Myocyte (in vitro differentiated cells): ENCODE measurements around the gene MRPL20. TPM values are rescaled to one million over a fixed set of nuclear protein-coding genes. Genes with fewer than 3 reads are reported as not detected.
A peak's percentile ranks its signal among the peaks of the same experiment; 100 is the strongest.
"Not testable (repeated sequence)": the region's sequence is repeated elsewhere in the genome, so short reads cannot be mapped to it uniquely, and the experiment has no call there.

Experiments used
- DNase-seq: peaks from one replicate; pipeline ENCODE4 v3.0.0-alpha.2; 2012; ENCODE audit warnings: low read depth
- total RNA-seq: library from RNA; depleted of rRNA; stranded (reverse); fragments of >200 nt; gene quantifications from 2 replicates; pipeline ENCODE4 v1.2.3, GENCODE V29; 2014

The MRPL20 gene
- total RNA-seq, 1 donor from 2014 or later: 113 TPM

DNA sequence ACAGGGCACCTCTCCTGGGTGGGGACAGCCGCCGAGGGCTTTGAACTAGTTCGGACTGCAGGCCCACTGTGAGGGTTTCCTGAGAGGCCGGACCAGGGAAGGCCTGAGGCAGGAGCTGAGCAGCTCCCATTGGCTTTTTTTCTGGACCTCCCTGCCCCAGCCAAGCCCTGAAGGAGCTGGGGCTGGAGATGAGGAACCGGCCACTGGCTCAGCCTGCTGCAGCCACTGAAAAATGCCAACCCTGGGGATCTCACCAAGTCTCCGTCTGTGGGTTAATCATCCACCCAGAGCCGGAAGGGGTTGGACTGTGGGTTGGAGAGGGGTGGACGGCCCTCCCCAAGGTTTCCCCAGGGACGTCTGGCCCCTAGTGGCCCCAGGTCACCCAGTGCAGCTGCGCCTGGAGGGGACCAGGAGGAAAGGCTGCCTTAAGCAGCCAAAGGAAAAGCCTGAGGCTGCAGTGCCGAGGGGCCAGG, 30.8 kb upstream of the MRPL20 start:
- no peak for DNase-seq

DNA sequence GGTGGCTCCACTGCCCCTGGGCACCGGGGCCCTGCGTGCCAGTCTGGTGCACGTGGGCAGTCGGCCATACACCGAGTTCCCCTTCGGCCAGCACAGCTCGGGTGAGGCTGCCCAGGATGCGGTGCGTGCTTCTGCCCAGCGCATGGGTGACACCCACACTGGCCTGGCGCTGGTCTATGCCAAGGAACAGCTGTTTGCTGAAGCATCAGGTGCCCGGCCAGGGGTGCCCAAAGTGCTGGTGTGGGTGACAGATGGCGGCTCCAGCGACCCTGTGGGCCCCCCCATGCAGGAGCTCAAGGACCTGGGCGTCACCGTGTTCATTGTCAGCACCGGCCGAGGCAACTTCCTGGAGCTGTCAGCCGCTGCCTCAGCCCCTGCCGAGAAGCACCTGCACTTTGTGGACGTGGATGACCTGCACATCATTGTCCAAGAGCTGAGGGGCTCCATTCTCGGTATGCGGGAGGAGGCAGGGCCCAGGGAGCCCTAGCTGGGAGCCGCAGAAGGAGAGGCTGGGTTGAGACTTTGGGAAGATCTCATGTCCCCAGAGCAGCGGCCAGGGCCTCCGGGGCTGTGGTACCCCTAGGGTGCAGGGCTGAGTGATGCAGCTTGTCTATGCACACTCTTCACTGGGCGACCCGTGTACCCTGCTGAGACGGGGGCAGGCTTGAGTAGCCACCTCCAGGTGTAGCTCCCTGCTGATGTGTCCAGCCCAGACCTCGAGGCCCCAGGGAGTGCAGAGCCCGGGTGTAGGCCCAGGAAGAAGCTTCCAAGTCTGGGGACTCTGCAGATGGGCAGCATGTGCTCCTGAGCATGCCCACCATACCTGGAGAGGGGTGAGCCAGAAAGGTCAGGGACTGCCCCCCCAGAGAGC, 30.2 kb upstream of the MRPL20 start:
- DNase-seq: no peak

DNA sequence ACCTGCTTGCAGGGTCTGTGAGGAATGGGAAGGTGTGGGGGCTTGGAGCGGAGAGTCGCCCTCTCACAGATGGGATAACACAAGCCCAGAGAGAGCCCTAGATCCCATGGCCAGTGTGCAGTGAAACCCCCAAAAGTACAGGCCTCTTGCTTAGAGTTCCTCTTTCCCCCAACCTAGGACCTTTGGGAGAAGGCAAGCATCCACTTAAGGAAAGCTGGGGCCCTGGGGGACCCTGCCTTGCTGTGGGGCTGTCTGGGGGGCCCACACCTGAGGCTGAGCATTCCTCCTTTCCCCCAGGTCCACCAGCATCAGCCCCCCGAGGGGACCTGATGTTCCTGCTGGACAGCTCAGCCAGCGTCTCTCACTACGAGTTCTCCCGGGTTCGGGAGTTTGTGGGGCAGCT, 29.5 kb upstream of the MRPL20 start:
- no peak for DNase-seq

DNA sequence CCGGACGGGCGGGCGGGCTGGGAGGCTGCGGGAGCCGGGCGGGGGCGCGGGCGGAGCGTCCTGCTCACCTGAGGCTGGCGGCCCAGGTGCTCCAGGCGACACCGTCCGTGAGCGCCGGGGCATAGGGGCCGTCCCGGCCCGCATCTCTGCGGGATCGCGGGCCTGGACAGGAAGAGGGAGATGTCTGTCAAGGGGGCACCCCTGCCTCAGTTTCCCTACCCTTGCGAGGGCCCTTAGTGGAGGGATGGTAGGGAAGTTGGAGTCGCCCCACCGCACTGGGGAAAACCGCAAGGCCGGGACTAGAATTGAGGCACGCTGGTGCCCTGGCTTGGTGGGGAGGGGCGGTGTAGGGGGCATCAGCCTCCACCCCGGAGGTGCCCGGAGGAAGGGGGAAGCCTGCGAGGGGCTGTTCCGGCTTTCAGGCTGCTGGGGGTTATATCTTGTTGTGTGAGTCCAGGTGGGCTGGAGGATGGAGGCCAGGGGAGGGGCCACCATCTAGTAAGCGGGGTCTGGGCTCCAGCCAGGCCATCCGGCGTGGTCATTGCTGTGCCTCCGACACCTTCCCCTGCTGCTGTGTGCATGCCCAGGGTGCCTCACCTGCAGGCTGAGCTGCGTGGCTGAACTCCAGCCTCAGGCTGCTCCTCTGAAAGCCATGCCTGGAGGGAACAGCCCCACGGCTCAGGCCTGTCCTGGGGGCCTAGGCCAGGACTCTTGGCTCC, 29.0 kb upstream of the MRPL20 start:
- no peak for DNase-seq

DNA sequence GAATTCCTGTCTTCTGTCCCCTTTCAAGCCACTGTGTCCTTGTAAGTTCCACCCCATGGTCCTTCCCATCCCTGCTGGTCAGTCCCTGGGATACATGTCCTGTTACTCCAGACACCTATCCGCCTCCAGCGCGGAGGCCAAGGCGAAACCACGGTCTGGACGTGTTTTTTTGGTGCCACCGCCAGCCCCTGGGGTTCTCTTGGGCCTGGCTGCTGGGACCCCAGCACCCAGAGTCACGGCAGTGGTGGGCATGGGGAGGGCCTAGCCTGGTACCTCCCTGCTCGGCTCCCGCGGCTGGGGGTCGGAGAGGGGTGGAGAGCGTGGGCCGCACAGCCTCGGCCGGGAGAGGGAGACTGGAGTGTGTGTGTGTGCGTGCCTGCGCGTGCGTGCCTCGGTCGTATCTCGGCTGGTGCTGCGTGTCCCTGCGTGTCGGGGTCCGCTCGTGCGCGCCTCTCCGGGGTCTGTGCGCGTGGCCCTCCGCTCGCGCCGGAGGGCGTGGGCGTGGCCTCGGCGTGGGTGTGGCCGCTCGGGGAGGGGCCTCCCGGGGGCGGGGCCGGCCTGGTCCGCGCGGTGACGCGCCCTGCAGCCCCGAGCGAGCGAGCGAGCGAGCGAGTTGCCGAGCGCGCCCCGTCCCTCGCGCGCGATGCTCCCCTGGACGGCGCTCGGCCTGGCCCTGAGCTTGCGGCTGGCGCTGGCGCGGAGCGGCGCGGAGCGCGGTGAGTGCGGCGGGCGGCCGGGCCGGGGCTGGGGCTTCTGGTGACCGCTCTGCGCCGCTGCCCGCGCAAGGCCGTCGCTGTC, 28.2 kb upstream of the MRPL20 start, which contains the start of gene VWA1:
Gene VWA1 (plus strand): TSS at position 585 of the 798 bp plus-strand sequence. CDS start 59 bp downstream, at position 644.
- no peak for DNase-seq

DNA sequence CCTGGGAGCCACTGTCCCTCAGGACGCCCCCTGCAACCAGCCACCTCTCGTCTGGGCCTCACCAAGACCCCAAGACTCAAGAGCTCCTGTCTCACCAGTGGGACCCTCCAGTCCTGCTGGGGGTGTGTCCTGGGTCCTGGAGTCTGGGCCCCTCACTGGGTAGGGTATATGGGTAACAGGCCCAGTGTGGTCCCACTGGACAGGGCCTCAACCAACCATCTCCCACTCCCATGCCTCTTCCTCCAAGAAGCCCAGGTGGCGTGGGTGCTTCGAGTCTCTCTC, 27.7 kb upstream of the MRPL20 start:
- DNase-seq: no peak

DNA sequence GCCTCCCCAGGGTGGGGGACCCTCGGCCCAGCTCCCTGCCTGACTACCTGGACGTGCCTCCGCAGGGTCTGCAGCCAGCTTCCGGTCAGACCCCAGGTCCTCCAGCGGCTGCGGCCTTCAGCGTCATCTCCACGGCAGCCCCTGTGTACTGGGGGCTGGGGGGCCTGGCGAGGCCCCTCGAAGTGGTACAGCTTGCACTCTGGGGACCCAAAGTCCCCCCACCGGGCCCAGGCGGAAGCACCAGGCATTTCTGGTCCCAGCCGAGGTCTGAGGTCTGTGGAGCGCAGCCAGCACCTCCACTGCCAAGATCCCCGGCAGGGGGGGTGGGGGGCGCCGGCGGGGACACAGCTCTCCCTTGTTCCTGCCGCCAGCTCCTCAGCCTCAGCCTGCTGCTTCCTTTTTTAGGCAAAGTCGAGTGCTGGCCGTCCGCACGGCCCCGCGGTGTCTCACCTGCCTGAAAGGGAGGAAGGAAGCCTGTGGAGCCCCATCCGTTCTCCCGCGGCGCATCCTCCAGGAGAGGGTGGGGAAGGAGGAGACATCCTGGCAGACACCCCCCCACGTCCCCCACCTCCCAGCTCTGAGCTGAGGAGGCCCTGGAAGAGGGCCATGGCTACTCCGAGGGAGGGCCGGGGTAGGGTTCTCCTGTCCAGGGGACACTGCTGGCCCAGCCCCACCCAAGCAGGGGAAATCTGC, 27.2 kb upstream of the MRPL20 start:
- DNase-seq: no peak

DNA sequence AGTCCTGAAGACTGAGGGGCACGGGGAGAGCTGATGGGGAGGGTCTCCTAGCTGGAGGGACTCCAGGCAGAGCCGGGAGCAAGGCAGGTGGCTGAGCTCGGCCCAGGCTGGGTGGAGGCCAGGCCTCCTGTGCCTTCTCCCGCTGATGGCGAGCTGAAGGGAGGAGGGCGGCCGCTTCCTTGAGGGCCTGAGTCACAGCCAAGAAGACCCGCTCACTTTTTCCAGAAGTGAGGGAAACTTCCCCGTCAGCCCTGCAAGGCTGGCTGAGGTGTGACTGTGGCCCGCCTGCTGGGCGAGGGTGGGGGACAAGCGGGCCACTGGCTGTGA, 26.7 kb upstream of the MRPL20 start:
- no peak for DNase-seq

DNA sequence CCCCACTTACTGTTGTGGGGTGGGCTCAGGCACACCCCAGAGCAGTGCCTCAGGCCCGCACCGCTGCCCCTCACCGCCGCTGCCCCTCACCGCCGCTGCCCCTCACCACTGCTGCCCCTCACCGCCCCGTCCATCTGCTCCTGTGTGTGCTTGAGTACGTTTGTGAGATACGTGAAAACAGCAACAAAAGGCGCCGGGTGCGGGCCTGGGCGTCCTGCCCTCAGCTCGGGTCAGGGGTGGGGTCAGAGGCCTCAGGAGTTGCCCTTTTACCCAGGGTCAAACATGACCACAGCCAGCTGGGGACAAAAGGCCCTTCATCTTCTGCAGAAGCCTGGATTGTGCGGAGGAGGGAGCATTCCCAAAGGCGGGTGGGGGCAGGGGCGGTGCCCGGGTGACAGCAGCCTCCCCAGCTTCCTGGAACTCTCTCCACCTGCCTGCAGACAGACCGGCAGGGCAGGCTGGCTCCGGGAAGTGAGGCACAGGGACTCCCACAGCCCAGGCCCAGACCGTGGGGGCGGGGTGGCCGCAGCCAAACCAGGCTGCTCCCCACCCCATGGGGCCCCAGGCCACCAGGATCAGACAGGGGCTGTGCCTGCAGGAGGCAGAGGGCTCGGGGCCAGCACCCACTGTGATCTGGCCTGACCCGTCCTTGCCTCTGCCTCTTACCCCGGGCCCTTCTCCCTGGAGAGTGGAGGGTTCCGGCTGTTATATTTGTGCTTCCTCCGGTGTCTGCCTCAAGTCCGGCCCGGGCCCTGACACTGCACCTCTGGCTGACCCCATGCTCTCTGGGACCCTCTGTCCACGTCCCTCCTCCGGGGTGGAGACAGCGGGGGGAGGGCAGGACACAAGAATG, 26.1 kb upstream of the MRPL20 start:
- DNase-seq: no peak

DNA sequence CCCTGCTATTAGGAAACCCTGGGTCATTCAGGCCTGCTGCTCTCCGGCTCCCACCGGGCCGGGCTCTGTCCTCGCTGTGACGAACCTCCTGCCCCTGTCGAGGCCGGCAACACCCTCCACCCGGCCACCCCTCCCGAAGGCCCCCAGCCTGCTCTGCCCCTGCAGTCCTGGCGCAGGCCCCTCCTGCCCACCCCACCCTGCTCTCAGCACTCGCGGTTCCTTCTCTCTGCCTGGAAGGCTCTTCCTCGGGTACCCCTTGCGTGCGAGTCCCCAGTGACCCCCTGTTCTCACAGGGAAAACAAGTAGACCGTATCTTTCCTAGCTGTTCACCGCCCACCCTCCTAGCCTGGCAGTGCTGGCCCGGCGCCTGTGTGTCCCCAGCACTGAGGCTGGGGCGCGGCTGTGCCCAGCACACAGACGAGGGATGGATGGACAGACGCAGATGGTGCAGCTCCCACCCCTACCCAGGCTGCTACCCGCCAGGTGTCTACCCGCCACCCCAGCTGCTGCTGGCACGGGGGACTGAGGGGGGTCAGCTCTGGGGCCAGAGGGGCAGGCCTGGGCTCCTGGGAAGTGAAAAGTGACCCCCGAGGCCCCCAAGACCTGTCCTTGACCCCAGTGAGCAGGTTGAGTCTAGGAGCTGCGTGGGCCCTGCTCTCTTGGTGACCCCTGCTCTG, 25.3 kb upstream of the MRPL20 start:
- DNase-seq: no peak

DNA sequence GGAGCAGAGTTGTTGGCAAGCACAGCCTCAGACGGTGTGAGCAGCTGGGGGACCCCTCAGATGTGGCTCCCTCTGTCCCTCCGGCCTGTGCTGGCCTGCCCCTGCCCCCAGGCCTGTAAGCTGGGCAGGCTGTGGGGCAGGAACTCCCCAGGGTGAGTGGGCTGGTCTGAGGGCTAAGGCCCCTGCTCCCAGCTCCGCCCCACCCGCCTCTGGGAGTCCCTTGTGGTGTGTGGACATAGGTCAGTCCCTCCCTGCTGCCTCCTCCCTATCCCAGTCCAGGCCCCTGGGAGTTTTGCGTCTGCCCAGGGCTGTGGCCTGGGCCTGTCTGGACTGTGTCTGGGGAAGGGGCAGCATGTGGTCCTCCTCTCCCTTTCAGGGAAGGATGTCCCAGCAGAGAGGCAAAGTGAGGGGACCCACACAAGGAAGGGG, 24.8 kb upstream of the MRPL20 start:
- DNase-seq: peak; percentile 42

DNA sequence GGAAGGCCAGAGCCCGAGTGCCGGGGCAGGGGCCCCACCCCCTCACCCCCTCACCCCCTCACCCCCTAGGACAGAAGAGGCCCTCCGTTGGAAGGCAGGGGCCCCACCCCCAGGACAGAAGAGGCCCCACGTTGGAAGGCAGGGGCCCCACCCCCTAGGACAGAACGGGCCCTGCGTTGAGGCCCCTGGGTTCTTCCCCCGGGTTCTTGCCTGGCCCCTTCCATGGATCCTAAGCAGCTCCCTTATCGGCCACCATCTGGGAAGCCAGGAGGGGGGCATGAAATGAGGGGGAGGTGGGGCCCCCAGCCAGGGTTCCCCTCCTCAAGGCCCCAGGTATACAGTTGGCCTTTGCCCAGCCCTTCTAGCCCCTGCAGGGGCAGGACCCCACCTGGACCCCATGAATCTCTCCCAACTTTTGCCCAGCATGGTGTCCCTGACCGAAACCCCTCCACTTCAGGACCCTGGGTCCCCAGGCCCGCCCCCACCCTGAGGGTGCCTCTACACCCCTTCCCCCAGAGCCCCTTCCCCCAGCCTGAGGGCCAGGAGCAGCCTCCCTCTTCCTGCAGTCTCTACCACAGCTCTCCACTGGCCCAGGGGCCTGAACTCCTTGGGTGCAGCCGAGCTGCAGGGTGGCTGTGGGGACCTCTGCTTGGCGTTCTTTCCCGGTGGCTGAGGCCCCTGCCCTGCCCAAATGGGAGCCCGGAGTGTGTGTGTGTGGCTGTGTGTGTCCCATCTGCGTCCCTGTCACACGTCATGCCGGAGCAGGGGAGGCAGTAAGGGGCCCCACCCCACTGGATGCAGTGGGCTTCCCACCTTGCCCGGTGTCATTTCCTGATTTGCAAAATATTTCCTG, 24.1 kb upstream of the MRPL20 start:
- DNase-seq: no peak

DNA sequence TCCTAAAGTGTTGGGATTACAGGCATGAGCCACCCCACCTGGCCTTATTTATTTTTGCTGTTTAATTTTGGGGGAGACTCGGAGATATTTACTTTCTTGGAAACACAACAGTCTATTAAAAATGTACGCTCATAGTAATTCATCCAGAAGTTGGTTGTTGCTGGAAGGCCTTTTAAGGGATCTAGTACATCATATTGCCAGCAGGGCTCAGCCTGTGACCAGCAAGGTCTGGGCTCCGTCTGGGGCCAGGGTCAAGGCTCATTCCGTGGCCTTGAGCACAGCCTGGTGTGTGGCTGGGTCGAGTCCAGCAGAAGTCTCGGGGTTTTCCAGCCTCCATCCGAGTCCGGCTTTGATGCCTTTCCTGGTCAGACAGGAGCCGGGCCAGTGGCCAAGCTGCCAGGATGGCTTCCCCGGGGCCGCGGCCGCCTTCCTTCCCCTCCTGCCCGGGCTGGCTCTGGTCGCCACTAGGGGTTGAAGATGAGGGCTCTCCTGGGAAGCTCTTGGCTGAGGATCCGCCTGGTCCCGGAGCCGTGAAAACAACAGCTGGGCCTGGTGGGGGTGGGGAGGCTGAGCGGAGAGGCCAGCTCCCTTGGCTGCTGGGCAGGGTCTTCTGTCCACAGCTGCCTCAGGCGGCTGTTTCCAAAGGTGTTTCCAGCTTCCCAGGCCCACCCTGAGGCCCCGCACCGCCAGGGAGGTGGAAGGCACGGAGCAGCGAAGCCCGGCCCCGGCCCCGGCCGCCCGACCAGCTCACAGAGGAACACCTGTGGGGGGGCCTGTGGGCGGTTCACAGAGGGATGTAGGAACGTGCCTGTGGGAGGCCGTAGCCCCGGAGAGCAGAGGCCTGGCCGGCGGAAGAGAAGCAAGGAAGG, 23.3 kb upstream of the MRPL20 start:
- peak; percentile 89 for DNase-seq

DNA sequence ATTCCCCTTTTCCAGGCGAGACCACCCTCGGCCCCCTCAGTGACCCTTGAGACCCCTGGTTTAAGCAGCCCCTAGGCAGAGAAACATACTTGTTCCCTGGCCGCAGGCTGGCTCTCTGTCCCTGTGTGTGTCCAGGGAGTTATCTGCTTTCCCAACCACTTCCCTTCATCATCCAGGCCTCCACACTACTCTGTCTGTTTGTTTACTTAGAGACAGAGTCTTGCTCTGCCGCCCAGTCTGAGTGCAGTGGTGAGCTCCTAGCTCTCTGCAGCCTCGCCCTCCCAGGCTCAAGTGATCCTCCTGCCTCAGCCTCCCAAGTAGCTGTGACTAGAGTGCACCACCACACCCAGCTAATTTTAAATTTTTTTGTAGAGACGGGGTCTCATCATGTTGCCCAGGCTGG, 22.6 kb upstream of the MRPL20 start:
- DNase-seq: no peak

DNA sequence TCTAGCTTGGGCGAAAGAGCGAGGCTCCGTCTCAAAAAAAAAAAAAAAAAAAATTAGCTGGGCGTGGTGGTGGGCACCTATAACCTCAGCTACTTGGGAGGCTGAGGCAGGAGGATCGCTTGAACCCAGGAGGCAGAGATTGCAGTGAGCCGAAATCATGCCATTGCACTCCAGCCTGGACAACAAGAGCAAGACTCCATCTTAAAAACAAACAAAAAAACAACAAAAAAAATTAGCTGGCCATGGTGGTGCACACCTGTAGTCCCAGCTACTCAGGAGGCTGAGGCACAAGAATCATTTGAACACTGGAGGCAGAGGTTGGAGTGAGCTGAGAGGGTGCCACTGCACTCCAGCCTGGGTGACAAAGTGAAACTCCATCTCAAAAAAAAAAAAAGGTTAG, 21.9 kb upstream of the MRPL20 start:
- DNase-seq: not testable (repeated sequence)

DNA sequence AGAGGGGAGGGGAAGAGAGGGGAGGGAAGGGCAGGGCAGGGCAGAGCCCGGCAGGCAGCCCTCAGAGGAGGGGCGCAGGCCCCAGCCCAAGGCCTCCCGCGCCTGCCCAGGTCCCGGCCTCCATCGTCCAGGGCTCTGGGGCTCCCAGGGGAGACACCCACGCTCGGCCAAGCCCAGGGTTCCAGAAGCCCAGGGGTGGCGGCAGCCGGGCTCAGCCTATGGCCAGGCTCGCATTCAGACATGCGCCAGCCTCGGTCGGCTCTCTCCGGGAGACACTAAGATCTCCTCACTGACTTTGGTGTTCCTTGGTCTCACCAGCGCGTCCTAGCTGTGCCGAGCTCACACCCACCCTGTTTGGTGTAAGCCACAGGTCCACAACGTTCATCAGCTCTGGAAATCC, 21.1 kb upstream of the MRPL20 start:
- DNase-seq: no peak

DNA sequence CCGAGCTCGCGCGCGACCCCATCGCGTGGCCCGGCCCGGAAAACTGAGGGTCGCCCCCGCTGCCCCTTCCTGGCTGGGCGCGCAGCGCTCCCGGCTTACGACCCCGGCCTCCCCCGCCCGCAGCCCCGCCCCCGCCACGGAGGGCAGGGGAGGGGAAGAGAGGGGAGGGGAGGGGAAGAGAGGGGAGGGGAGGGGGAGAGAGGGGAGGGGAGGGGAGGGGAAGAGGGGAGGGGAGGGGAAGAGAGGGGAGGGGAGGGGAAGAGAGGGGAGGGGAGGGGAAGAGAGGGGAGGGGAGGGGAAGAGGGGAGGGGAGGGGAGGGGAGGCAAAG, 20.7 kb upstream of the MRPL20 start:
- DNase-seq: no peak
